ENCODE measurements around the gene WNT3A. TPM values are rescaled to one million over a fixed set of nuclear protein-coding genes. Genes with fewer than 3 reads are reported as not detected.
"Not testable (repeated sequence)": the region's sequence is repeated elsewhere in the genome, so short reads cannot be mapped to it uniquely, and the experiment has no call there.

WNT3A gene
- total RNA-seq, 4 donors from 2014 or later = 1.9 to 4.1 (median 3.5) TPM

- intact Hi-C loops (cut with DNase I; ENCODE audit: low total_unique reads); DNase-seq (ENCODE audit: low spot score in 2 of 2); H3K4me3 ChIP-seq (ENCODE audit: low read depth, poor library complexity, severe bottlenecking): not testable (repeated sequence)
- WGBS, 2 donors = 93 to 95% methylated on average over 15 to 19 of the region's 27 CpGs
These were observed 35.0 kb upstream of the WNT3A start for GRCh38 chr1:227971643-227972282.

- DNase-seq (ENCODE audit: low spot score in 2 of 2); H3K4me3 ChIP-seq (ENCODE audit: low read depth, poor library complexity, severe bottlenecking); intact Hi-C loops (cut with DNase I; ENCODE audit: low total_unique reads): not testable (repeated sequence)
- 84 to 89% methylated on average over 5 to 14 of the region's 19 CpGs for WGBS, 2 donors
These were observed 34.5 kb upstream of the WNT3A start for GRCh38 chr1:227972283-227972679.

GRCh38 chr1:227972843-227973374, 33.9 kb upstream of the WNT3A start:
- H3K4me3 ChIP-seq (ENCODE audit: low read depth, poor library complexity, severe bottlenecking); intact Hi-C loops (cut with DNase I; ENCODE audit: low total_unique reads); DNase-seq (ENCODE audit: low spot score in 2 of 2): not testable (repeated sequence)
- 83 to 84% methylated on average over 15 to 20 of the region's 22 CpGs for WGBS, 2 donors

- DNase-seq (ENCODE audit: low spot score in 2 of 2); H3K4me3 ChIP-seq (ENCODE audit: low read depth, poor library complexity, severe bottlenecking); intact Hi-C loops (cut with DNase I; ENCODE audit: low total_unique reads): not testable (repeated sequence)
- WGBS, 2 donors = 94 to 95% methylated on average over 21 to 26 of the region's 32 CpGs
These were observed 33.0 kb upstream of the WNT3A start for GRCh38 chr1:227973724-227974288.

GRCh38 chr1:227975583-227976283, 31.1 kb upstream of the WNT3A start:
- DNase-seq (ENCODE audit: low spot score in 2 of 2); intact Hi-C loops (cut with DNase I; ENCODE audit: low total_unique reads); H3K4me3 ChIP-seq (ENCODE audit: low read depth, poor library complexity, severe bottlenecking): not testable (repeated sequence)
- WGBS, 2 donors = 91 to 97% methylated on average over 11 to 14 of the region's 21 CpGs

GRCh38 chr1:227987181-227987580, 19.6 kb upstream of the WNT3A start:
- WGBS, 2 donors = 92 to 100% methylated on average over 2 of the region's 2 CpGs
- TF ChIP-seq POLR2A (IDR thresholded peaks at IDR 0.05) (no peak), CTCF (IDR thresholded peaks at IDR 0.05) (no peak)
- H3K4me3 ChIP-seq (ENCODE audit: low read depth, poor library complexity, severe bottlenecking) = no peak overlapping the region
- intact Hi-C loops (cut with DNase I; ENCODE audit: low total_unique reads) = no loop called here
- DNase-seq (ENCODE audit: low spot score in 2 of 2) = no peak

- intact Hi-C loops (cut with DNase I; ENCODE audit: low total_unique reads) = no loop called here
- H3K4me3 ChIP-seq (ENCODE audit: low read depth, poor library complexity, severe bottlenecking) = no peak overlapping the region
- TF ChIP-seq CTCF (IDR thresholded peaks at IDR 0.05) (no peak), POLR2A (IDR thresholded peaks at IDR 0.05) (no peak)
- DNase-seq (ENCODE audit: low spot score in 2 of 2) = peak in 1 of 2 donors; percentile 31
- WGBS, 2 donors = 67 to 70% methylated on average over 7 of the region's 7 CpGs
These were observed 12.0 kb upstream of the WNT3A start for GRCh38 chr1:227994632-227995300.
